Liver (tissue), 9 donors: ENCODE data around the gene PODXL2. TPM values are rescaled to one million over a fixed set of nuclear protein-coding genes. Genes with fewer than 3 reads are reported as not detected.

ENCODE experiments used
- DNase-seq: peaks from one replicate; pipeline ENCODE4 v3.0.0-alpha.2; 2017; ENCODE audit warnings: low spot score
- H3K27ac ChIP-seq, 2 donors: one replicate each; pipeline ENCODE4 v1.7.0; 2013; ENCODE audit warnings: inconsistent platforms in 2 of 2, low read length in 2 of 2, control low read depth in 1 of 2, low read depth in 1 of 2, mild to moderate bottlenecking in 1 of 2
- H3K27me3 ChIP-seq, 4 donors: one replicate each; pipeline versions ENCODE4 v1.6.1 to v1.7.0; 2013; ENCODE audit warnings: low read length in 3 of 4, inconsistent platforms in 1 of 4, mild to moderate bottlenecking in 1 of 4, moderate library complexity in 1 of 4; ENCODE audit not compliant: control insufficient read depth in 4 of 4, insufficient read depth in 4 of 4
- H3K36me3 ChIP-seq, 4 donors: one replicate each; pipeline versions ENCODE4 v1.6.1 to v1.7.0; 2013; ENCODE audit warnings: low read length in 3 of 4, mild to moderate bottlenecking in 3 of 4, low read depth in 1 of 4, moderate library complexity in 1 of 4; ENCODE audit not compliant: control insufficient read depth in 4 of 4, insufficient read depth in 3 of 4
- H3K4me1 ChIP-seq, 4 donors: one replicate each; pipeline versions ENCODE4 v1.6.1 to v1.7.0; 2013; ENCODE audit warnings: low read length in 3 of 4, mild to moderate bottlenecking in 3 of 4, moderate library complexity in 1 of 4; ENCODE audit not compliant: control insufficient read depth in 4 of 4, insufficient read depth in 4 of 4
- H3K4me3 ChIP-seq, 3 donors: one replicate each; pipeline versions ENCODE4 v1.6.1 to v1.7.0; 2013; ENCODE audit warnings: low read length in 3 of 3, control low read depth in 1 of 3, low read depth in 1 of 3, mild to moderate bottlenecking in 1 of 3
- H3K9ac ChIP-seq, 2 donors: one replicate each; pipeline ENCODE4 v1.7.0; 2013; ENCODE audit warnings: low read length in 2 of 2, mild to moderate bottlenecking in 2 of 2, moderate library complexity in 2 of 2, control low read depth in 1 of 2, low read depth in 1 of 2
- H3K9me3 ChIP-seq, 4 donors: one replicate each; pipeline versions ENCODE4 v1.6.1 to v1.7.0; 2013; ENCODE audit warnings: low read length in 3 of 4; ENCODE audit not compliant: control insufficient read depth in 4 of 4
- EGR1 ChIP-seq, 2 donors: IDR thresholded peaks; 2 replicates each; pipeline ENCODE4 v1.6.1; 2016 to 2018; ENCODE audit warnings: antibody characterized with exemption in 2 of 2, low read depth in 2 of 2
- FOXA1 ChIP-seq: IDR thresholded peaks from 2 replicates; pipeline ENCODE4 v1.6.1; 2016; ENCODE audit warnings: antibody characterized with exemption
- FOXA2 ChIP-seq: IDR thresholded peaks from 2 replicates; pipeline ENCODE4 v1.6.1; 2016; ENCODE audit warnings: antibody characterized with exemption
- GABPA ChIP-seq, 2 donors: IDR thresholded peaks in 1 of 2; conservative IDR thresholded peaks in 1 of 2; 2 replicates each; pipeline ENCODE4 v1.6.1; 2016; ENCODE audit warnings: antibody characterized with exemption in 2 of 2, mild to moderate bottlenecking in 1 of 2, moderate library complexity in 1 of 2
- HNF4A ChIP-seq, 2 donors: conservative IDR thresholded peaks; 2 replicates each; pipeline ENCODE4 v1.6.1; 2016; ENCODE audit warnings: antibody characterized with exemption in 2 of 2, mild to moderate bottlenecking in 2 of 2
- HNF4G ChIP-seq: IDR thresholded peaks from 2 replicates; pipeline ENCODE4 v1.6.1; 2016; ENCODE audit warnings: antibody characterized with exemption
- JUND ChIP-seq, 2 donors: IDR thresholded peaks; 2 replicates each; pipeline ENCODE4 v1.6.1; 2016; ENCODE audit warnings: antibody characterized with exemption in 2 of 2
- MAX ChIP-seq: IDR thresholded peaks from 2 replicates; pipeline ENCODE4 v1.6.1; 2016; ENCODE audit warnings: antibody characterized with exemption
- NR2F2 ChIP-seq: IDR thresholded peaks from 2 replicates; pipeline ENCODE4 v1.6.1; 2016; ENCODE audit warnings: antibody characterized with exemption
- RAD21 ChIP-seq, 2 donors: IDR thresholded peaks; 2 replicates each; pipeline ENCODE4 v1.6.1; 2016; ENCODE audit warnings: antibody characterized with exemption in 2 of 2, mild to moderate bottlenecking in 2 of 2
- REST ChIP-seq: IDR thresholded peaks from 2 replicates; pipeline ENCODE4 v1.6.1; 2016; ENCODE audit warnings: antibody characterized with exemption, mild to moderate bottlenecking
- TAF1 ChIP-seq: conservative IDR thresholded peaks from 2 replicates; pipeline ENCODE4 v1.6.1; 2016; ENCODE audit warnings: antibody characterized with exemption, mild to moderate bottlenecking
- YY1 ChIP-seq: IDR thresholded peaks from 2 replicates; pipeline ENCODE4 v1.6.1; 2016; ENCODE audit warnings: antibody characterized with exemption, mild to moderate bottlenecking
- WGBS: extraction: QIAGEN DNeasy Blood & Tissue Kit; methylation state at CpG from one replicate; pipeline ENCODE4 v1.1.7; 2013; 5-methylcytosine and 5-hydroxymethylcytosine counted together
- polyA plus RNA-seq, 2 donors: library from polyadenylated mRNA; stranded (reverse) in 1 of 2; unstranded in 1 of 2; fragments of 200-250 nt in 1 of 2; fragments of >200 nt in 1 of 2; fragmentation: Nextera tagmentation in 1 of 2; extraction: Ambion mirVana in 1 of 2; gene quantifications; one replicate each; pipeline versions ENCODE4 v1.2.1 to v1.2.3, GENCODE V29; 2013 to 2015
- total RNA-seq, 2 donors: library from RNA; depleted of rRNA; stranded (reverse); fragments of >200 nt; gene quantifications; one replicate each; pipeline ENCODE4 v1.2.3, GENCODE V29; 2014
- TF ChIP-seq, protein P1 (sequence below): IDR thresholded peaks from 2 replicates; pipeline ENCODE4 v1.6.1; 2016; ENCODE audit warnings: antibody characterized with exemption
- TF ChIP-seq, protein P2 (sequence below): fragments of 150-350 bp; IDR thresholded peaks from 2 replicates; pipeline ENCODE4 v1.5.1; 2017; ENCODE audit warnings: improper control_type of control experiment, low read depth, low read length; ENCODE audit not compliant: missing input control
- donor health status: healthy.
- donor health status: healthy.
- donor health status: healthy.
- donor health status: healthy.
- donor health status: healthy.

The PODXL2 gene
- total and polyA plus RNA-seq, 4 donors = 0.47 to 1.4 (median 0.88) TPM

- Histone ChIP-seq H3K36me3 (no peaks in the 10 kb centered on the region), H3K27me3 (peaks cover 0 to 5% (median 0%) of the 10 kb centered on the region in 4 donors), H3K9me3 (no peaks in the 10 kb centered on the region), H3K4me3 (no peak overlapping the region), H3K27ac (no peak overlapping the region), H3K4me1 (peaks cover 4 to 10% (median 6%) of the 10 kb centered on the region in 4 donors), H3K9ac (no peak overlapping the region)
- no peak for DNase-seq
- TF ChIP-seq FOXA1 (no peak), NR2F2 (no peak), REST (no peak), TAF1 (no peak), GABPA (IDR thresholded peaks at IDR 0.05 in 1 of 2, conservative IDR thresholded peaks at IDR 0.05 in 1 of 2) (no peak), HNF4A (conservative IDR thresholded peaks at IDR 0.05) (no peak), FOXA2 (no peak), RAD21 (IDR thresholded peaks at IDR 0.05) (no peak), YY1 (no peak), MAX (no peak)
- TF ChIP-seq, protein P1, sequence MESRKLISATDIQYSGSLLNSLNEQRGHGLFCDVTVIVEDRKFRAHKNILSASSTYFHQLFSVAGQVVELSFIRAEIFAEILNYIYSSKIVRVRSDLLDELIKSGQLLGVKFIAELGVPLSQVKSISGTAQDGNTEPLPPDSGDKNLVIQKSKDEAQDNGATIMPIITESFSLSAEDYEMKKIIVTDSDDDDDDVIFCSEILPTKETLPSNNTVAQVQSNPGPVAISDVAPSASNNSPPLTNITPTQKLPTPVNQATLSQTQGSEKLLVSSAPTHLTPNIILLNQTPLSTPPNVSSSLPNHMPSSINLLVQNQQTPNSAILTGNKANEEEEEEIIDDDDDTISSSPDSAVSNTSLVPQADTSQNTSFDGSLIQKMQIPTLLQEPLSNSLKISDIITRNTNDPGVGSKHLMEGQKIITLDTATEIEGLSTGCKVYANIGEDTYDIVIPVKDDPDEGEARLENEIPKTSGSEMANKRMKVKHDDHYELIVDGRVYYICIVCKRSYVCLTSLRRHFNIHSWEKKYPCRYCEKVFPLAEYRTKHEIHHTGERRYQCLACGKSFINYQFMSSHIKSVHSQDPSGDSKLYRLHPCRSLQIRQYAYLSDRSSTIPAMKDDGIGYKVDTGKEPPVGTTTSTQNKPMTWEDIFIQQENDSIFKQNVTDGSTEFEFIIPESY = no peak
- 73% methylated on average over 4 of the region's 4 CpGs for WGBS
Observed at GRCh38 chr3:127628426-127628787, 578 bp upstream of the PODXL2 start.

- Histone ChIP-seq H3K4me1 (peaks cover 4 to 10% (median 6%) of the 10 kb centered on the region in 4 donors), H3K9me3 (no peaks in the 10 kb centered on the region), H3K36me3 (no peaks in the 10 kb centered on the region), H3K27ac (no peak overlapping the region), H3K9ac (no peak overlapping the region), H3K4me3 (peak overlapping the region in 2 of 3 donors; percentile 50 to 52), H3K27me3 (peaks cover 0 to 5% (median 0%) of the 10 kb centered on the region in 4 donors)
- WGBS = 30% methylated on average over 65 of the region's 65 CpGs
- no peak for TF ChIP-seq HNF4G
- TF ChIP-seq GABPA (IDR thresholded peaks at IDR 0.05 in 1 of 2, conservative IDR thresholded peaks at IDR 0.05 in 1 of 2) = no peak
- TF ChIP-seq REST = no peak
- TF ChIP-seq, protein P2, sequence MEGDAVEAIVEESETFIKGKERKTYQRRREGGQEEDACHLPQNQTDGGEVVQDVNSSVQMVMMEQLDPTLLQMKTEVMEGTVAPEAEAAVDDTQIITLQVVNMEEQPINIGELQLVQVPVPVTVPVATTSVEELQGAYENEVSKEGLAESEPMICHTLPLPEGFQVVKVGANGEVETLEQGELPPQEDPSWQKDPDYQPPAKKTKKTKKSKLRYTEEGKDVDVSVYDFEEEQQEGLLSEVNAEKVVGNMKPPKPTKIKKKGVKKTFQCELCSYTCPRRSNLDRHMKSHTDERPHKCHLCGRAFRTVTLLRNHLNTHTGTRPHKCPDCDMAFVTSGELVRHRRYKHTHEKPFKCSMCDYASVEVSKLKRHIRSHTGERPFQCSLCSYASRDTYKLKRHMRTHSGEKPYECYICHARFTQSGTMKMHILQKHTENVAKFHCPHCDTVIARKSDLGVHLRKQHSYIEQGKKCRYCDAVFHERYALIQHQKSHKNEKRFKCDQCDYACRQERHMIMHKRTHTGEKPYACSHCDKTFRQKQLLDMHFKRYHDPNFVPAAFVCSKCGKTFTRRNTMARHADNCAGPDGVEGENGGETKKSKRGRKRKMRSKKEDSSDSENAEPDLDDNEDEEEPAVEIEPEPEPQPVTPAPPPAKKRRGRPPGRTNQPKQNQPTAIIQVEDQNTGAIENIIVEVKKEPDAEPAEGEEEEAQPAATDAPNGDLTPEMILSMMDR = no peak
- no peak for TF ChIP-seq HNF4A (conservative IDR thresholded peaks at IDR 0.05)
- no peak for TF ChIP-seq YY1
- TF ChIP-seq EGR1 (IDR thresholded peaks at IDR 0.05; ENCODE audit: low read depth in 2 of 2) = no peak
- no peak for TF ChIP-seq FOXA1
- TF ChIP-seq FOXA2 = no peak
- no peak for TF ChIP-seq JUND (IDR thresholded peaks at IDR 0.05)
- TF ChIP-seq TAF1 = no peak
- no peak for DNase-seq
Observed at GRCh38 chr3:127629467-127630403, 750 bp downstream of the PODXL2 start.
